Trophoblast cell (in vitro differentiated cells and primary cell): ENCODE results near the gene ADD1.

Source experiments
- DNase-seq, 2 donors: peaks; one replicate each; pipeline ENCODE4 v3.0.0-alpha.2; 2016
- H2AFZ ChIP-seq: 2 replicates; pipeline ENCODE4 v1.6.1; 2013; ENCODE audit warnings: low read length, moderate library complexity, mild to moderate bottlenecking; ENCODE audit not compliant: insufficient read depth, poor library complexity
- H2AK5ac ChIP-seq: 2 replicates; pipeline ENCODE4 v1.6.1; 2013; ENCODE audit warnings: mild to moderate bottlenecking, low read length
- H2BK120ac ChIP-seq: 2 replicates; pipeline ENCODE4 v1.6.1; 2013; ENCODE audit warnings: low read length, mild to moderate bottlenecking, moderate library complexity; ENCODE audit not compliant: insufficient read depth, poor library complexity
- H2BK12ac ChIP-seq: 2 replicates; pipeline ENCODE4 v1.6.1; 2013; ENCODE audit warnings: mild to moderate bottlenecking, low read length, moderate library complexity
- H2BK5ac ChIP-seq: 2 replicates; pipeline ENCODE4 v1.6.1; 2013; ENCODE audit warnings: low read length, low read depth, moderate library complexity, mild to moderate bottlenecking; ENCODE audit not compliant: poor library complexity
- H3K14ac ChIP-seq: 2 replicates; pipeline ENCODE4 v1.6.1; 2013; ENCODE audit warnings: mild to moderate bottlenecking, low read length
- H3K18ac ChIP-seq: 2 replicates; pipeline ENCODE4 v1.6.1; 2013; ENCODE audit warnings: mild to moderate bottlenecking, low read length
- H3K23ac ChIP-seq: 2 replicates; pipeline ENCODE4 v1.6.1; 2013; ENCODE audit warnings: low read length
- H3K27ac ChIP-seq: 2 replicates; pipeline ENCODE4 v1.5.1; 2013; ENCODE audit warnings: low read depth, mild to moderate bottlenecking, inconsistent platforms, low read length, moderate library complexity
- H3K27me3 ChIP-seq: 2 replicates; pipeline ENCODE4 v1.6.1; 2013; ENCODE audit warnings: inconsistent platforms, mild to moderate bottlenecking, low read length, moderate library complexity; ENCODE audit not compliant: insufficient read depth
- H3K36me3 ChIP-seq, 2 experiments: 1 replicate in 1 of 2; 2 replicates in 1 of 2; pipeline ENCODE4 v1.6.1; 2013; ENCODE audit warnings: low read length in 2 of 2, mild to moderate bottlenecking in 2 of 2, moderate library complexity in 1 of 2; ENCODE audit not compliant: insufficient read depth in 2 of 2, control insufficient read depth in 1 of 2
- H3K4ac ChIP-seq: 2 replicates; pipeline ENCODE4 v1.6.1; 2013; ENCODE audit warnings: low read depth, mild to moderate bottlenecking, low read length, moderate library complexity
- H3K4me1 ChIP-seq, 2 experiments: 1 replicate in 1 of 2; 2 replicates in 1 of 2; pipeline ENCODE4 v1.6.1; 2013; ENCODE audit warnings: low read length in 2 of 2, mild to moderate bottlenecking in 2 of 2, moderate library complexity in 1 of 2; ENCODE audit not compliant: insufficient read depth in 2 of 2, control insufficient read depth in 1 of 2
- H3K4me2 ChIP-seq: 2 replicates; pipeline ENCODE4 v1.6.1; 2013; ENCODE audit warnings: inconsistent platforms, mild to moderate bottlenecking, low read length, moderate library complexity
- H3K4me3 ChIP-seq: 2 replicates; pipeline ENCODE4 v1.5.1; 2013; ENCODE audit warnings: mild to moderate bottlenecking, low read depth, low read length, inconsistent platforms
- H3K79me1 ChIP-seq: one replicate; pipeline ENCODE4 v1.6.1; 2013; ENCODE audit warnings: low read length
- H3K79me2 ChIP-seq: 2 replicates; pipeline ENCODE4 v1.6.1; 2013; ENCODE audit warnings: low read length, mild to moderate bottlenecking; ENCODE audit not compliant: control insufficient read depth, insufficient read depth, poor library complexity
- H3K9ac ChIP-seq: 2 replicates; pipeline ENCODE4 v1.6.1; 2013; ENCODE audit warnings: mild to moderate bottlenecking, low read length
- H3K9me3 ChIP-seq: 2 replicates; pipeline ENCODE4 v1.6.1; 2013; ENCODE audit warnings: low read depth, mild to moderate bottlenecking, control low read depth, inconsistent platforms, low read length; ENCODE audit not compliant: insufficient read depth
- H4K12ac ChIP-seq: 2 replicates; pipeline ENCODE4 v1.6.1; 2013; ENCODE audit warnings: low read depth, mild to moderate bottlenecking, low read length, moderate library complexity
- H4K8ac ChIP-seq: 2 replicates; pipeline ENCODE4 v1.6.1; 2013; ENCODE audit warnings: low read depth, mild to moderate bottlenecking, low read length, moderate library complexity
- H4K91ac ChIP-seq: one replicate; pipeline ENCODE4 v1.6.1; 2013; ENCODE audit warnings: low read depth, mild to moderate bottlenecking, low read length, moderate library complexity
- WGBS: extraction: QIAGEN DNeasy Blood & Tissue Kit; methylation state at CpG from one replicate; pipeline ENCODE4 v1.1.7; 2013; ENCODE audit warnings: missing lambda C conversion rate; ENCODE audit not compliant: insufficient read length, insufficient coverage; ENCODE audit errors: extremely low coverage; 5-methylcytosine and 5-hydroxymethylcytosine counted together

The ADD1 gene

GRCh38 chr4:2822461-2823300, 21.0 kb upstream of the ADD1 start:
- Histone ChIP-seq H2BK120ac (no peak overlapping the region), H4K91ac (no peak overlapping the region), H2AK5ac (no peak overlapping the region), H3K23ac (no peak overlapping the region), H3K27me3 (no peaks in the 10 kb centered on the region), H4K8ac (no peak overlapping the region), H3K4me1 (peaks cover 2% of the 10 kb centered on the region in 2 experiments), H2BK5ac (no peak overlapping the region), H3K79me2 (peaks cover 5% of the 10 kb centered on the region), H4K12ac (no peak overlapping the region), H3K18ac (no peak overlapping the region), H3K9me3 (peaks cover 8% of the 10 kb centered on the region), H2BK12ac (no peak overlapping the region), H3K4ac (no peak overlapping the region), H3K4me2 (no peak overlapping the region), H3K4me3 (no peak overlapping the region), H3K79me1 (peaks cover 4% of the 10 kb centered on the region), H2AFZ (no peak overlapping the region), H3K9ac (no peak overlapping the region), H3K14ac (no peak overlapping the region), H3K36me3 (peaks cover 53 to 58% of the 10 kb centered on the region in 2 experiments), H3K27ac (no peak overlapping the region)
- no CpG with 5 or more reads among the region's 23 CpGs for WGBS
- no peak for DNase-seq

GRCh38 chr4:2823301-2823670, 20.4 kb upstream of the ADD1 start:
- Histone ChIP-seq H3K4me1 (no peaks in the 10 kb centered on the region), H3K18ac (no peak overlapping the region), H2AFZ (no peak overlapping the region), H4K91ac (no peak overlapping the region), H4K12ac (no peak overlapping the region), H3K4me3 (no peak overlapping the region), H2BK12ac (no peak overlapping the region), H3K27me3 (no peaks in the 10 kb centered on the region), H3K9ac (no peak overlapping the region), H2BK5ac (no peak overlapping the region), H3K36me3 (peaks cover 58 to 63% of the 10 kb centered on the region in 2 experiments), H3K4me2 (no peak overlapping the region), H3K79me2 (peaks cover 4% of the 10 kb centered on the region), H3K23ac (no peak overlapping the region), H4K8ac (no peak overlapping the region), H3K9me3 (peaks cover 8% of the 10 kb centered on the region), H3K4ac (no peak overlapping the region), H2BK120ac (no peak overlapping the region), H3K27ac (no peak overlapping the region), H3K14ac (no peak overlapping the region), H3K79me1 (peaks cover 4% of the 10 kb centered on the region), H2AK5ac (no peak overlapping the region)
- DNase-seq = no peak
- no CpG with 5 or more reads among the region's 4 CpGs for WGBS

- peaks cover 63 to 67% of the 10 kb centered on the region in 2 experiments for H3K36me3 ChIP-seq
- no peak for DNase-seq
These were observed 19.8 kb upstream of the ADD1 start for GRCh38 chr4:2823671-2824328.

GRCh38 chr4:2824329-2824835, 19.3 kb upstream of the ADD1 start:
- Histone ChIP-seq H4K8ac (no peak overlapping the region), H3K9me3 (peaks cover 8% of the 10 kb centered on the region), H3K18ac (no peak overlapping the region), H3K27me3 (no peaks in the 10 kb centered on the region), H2AK5ac (no peak overlapping the region), H3K4ac (no peak overlapping the region), H3K14ac (no peak overlapping the region), H3K4me3 (peak overlapping the region; percentile 34), H3K79me2 (no peaks in the 10 kb centered on the region), H3K9ac (no peak overlapping the region), H2BK12ac (no peak overlapping the region), H3K36me3 (peaks cover 68 to 73% of the 10 kb centered on the region in 2 experiments), H2AFZ (no peak overlapping the region), H4K91ac (no peak overlapping the region), H3K79me1 (no peaks in the 10 kb centered on the region), H4K12ac (no peak overlapping the region), H2BK120ac (no peak overlapping the region), H3K27ac (no peak overlapping the region), H3K23ac (no peak overlapping the region), H3K4me2 (no peak overlapping the region), H2BK5ac (no peak overlapping the region), H3K4me1 (no peaks in the 10 kb centered on the region)
- DNase-seq = no peak
- no CpG with 5 or more reads among the region's 24 CpGs for WGBS

More at GRCh38 chr4:2823671-2824328, 19.8 kb upstream of the ADD1 start:
- Histone ChIP-seq H2AFZ (no peak overlapping the region), H3K79me2 (no peaks in the 10 kb centered on the region), H4K91ac (no peak overlapping the region), H3K79me1 (no peaks in the 10 kb centered on the region), H3K18ac (no peak overlapping the region), H2BK12ac (no peak overlapping the region), H3K14ac (no peak overlapping the region), H2AK5ac (no peak overlapping the region), H2BK5ac (no peak overlapping the region), H4K12ac (no peak overlapping the region), H3K9me3 (peaks cover 8% of the 10 kb centered on the region), H2BK120ac (no peak overlapping the region), H3K4me3 (no peak overlapping the region), H3K9ac (no peak overlapping the region), H3K4me2 (no peak overlapping the region), H4K8ac (no peak overlapping the region), H3K4me1 (no peaks in the 10 kb centered on the region), H3K23ac (no peak overlapping the region), H3K4ac (no peak overlapping the region), H3K27me3 (no peaks in the 10 kb centered on the region), H3K27ac (no peak overlapping the region)
- whole genome bisulfite sequencing = no CpG with 5 or more reads among the region's 14 CpGs
